H1 (cell line): ENCODE results near the gene DCP1B. TPM values are rescaled to one million over a fixed set of nuclear protein-coding genes. Genes with fewer than 3 reads are reported as not detected.

Experiments used
- CTCF ChIA-PET: fragments of 300-600 bp; sonication (Branson Sonifier 250); formaldehyde crosslinking; loops from one replicate; lab custom pipeline; 2021; ENCODE audit not compliant: partially characterized antibody; lab: Charles Lee
- POLR2A ChIA-PET: fragments of 300-600 bp; sonication (Branson Sonifier 250); formaldehyde crosslinking; loops from one replicate; lab custom pipeline; 2021; ENCODE audit warnings: inconsistent platforms; ENCODE audit not compliant: partially characterized antibody; lab: Charles Lee
- DNase-seq, 2 experiments: peaks; one replicate each; pipeline versions ENCODE4 v3.0.0 to v3.0.0-alpha.2; 2010 to 2022; ENCODE audit warnings: low spot score in 2 of 2, low read depth in 1 of 2, mixed read lengths in 1 of 2
- FAIRE-seq: peaks from 2 replicates; lab custom pipeline; 2011; peaks lifted over from hg19 to GRCh38; lab: Jason Lieb, UNC
- H2AFZ ChIP-seq: 2 replicates; pipeline ENCODE4 v1.8.1; 2012; ENCODE audit warnings: low read length, inconsistent platforms
- H2AK5ac ChIP-seq: 2 replicates; pipeline ENCODE4 v1.6.1; 2013; ENCODE audit warnings: low read depth, low read length
- H2BK120ac ChIP-seq: replicated peaks from 2 replicates; pipeline ENCODE3; 2013; ENCODE audit warnings: low read depth, low read length, inconsistent platforms
- H2BK12ac ChIP-seq: 2 replicates; pipeline ENCODE4 v1.6.1; 2013; ENCODE audit warnings: low read depth, low read length
- H2BK15ac ChIP-seq: 2 replicates; pipeline ENCODE4 v1.6.1; 2013; ENCODE audit warnings: low read length
- H2BK20ac ChIP-seq: 2 replicates; pipeline ENCODE4 v1.6.1; 2013; ENCODE audit warnings: low read length
- H2BK5ac ChIP-seq: 2 replicates; pipeline ENCODE4 v1.6.1; 2013; ENCODE audit warnings: low read depth, low read length
- H3K14ac ChIP-seq: 2 replicates; pipeline ENCODE4 v1.6.1; 2013; ENCODE audit warnings: inconsistent platforms; ENCODE audit not compliant: insufficient read length
- H3K18ac ChIP-seq: 2 replicates; pipeline ENCODE4 v1.6.1; 2013; ENCODE audit warnings: low read length; ENCODE audit errors: extremely low read depth
- H3K23ac ChIP-seq: 2 replicates; pipeline ENCODE4 v1.6.1; 2013; ENCODE audit warnings: inconsistent platforms; ENCODE audit not compliant: insufficient read length
- H3K23me2 ChIP-seq: 2 replicates; pipeline ENCODE4 v1.6.1; 2013; ENCODE audit warnings: low read depth, low read length
- H3K27ac ChIP-seq: 2 replicates; pipeline ENCODE4 v1.6.1; 2011; ENCODE audit warnings: low read depth, low read length, inconsistent platforms
- H3K27me3 ChIP-seq, 4 experiments: replicated peaks in 1 of 4; 1 replicate in 1 of 4; 2 replicates in 3 of 4; pipeline versions ENCODE4 v1.6.1 to v1.8.1; 2011 to 2013; ENCODE audit warnings: low read length in 3 of 4, mild to moderate bottlenecking in 3 of 4, inconsistent platforms in 2 of 4, mixed read lengths in 2 of 4, moderate library complexity in 1 of 4; ENCODE audit not compliant: control insufficient read depth in 3 of 4, insufficient read depth in 3 of 4; ENCODE audit errors: extremely low read depth in 1 of 4
- H3K36me3 ChIP-seq, 4 experiments: 2 replicates each; pipeline versions ENCODE4 v1.6.1 to v1.8.1; 2011 to 2013; ENCODE audit warnings: mild to moderate bottlenecking in 4 of 4, low read length in 3 of 4, moderate library complexity in 2 of 4, control low read depth in 1 of 4, inconsistent platforms in 1 of 4; ENCODE audit not compliant: insufficient read depth in 4 of 4, control insufficient read depth in 2 of 4
- H3K4ac ChIP-seq: replicated peaks from 2 replicates; pipeline ENCODE3; 2013; ENCODE audit warnings: low read length, low read depth, mixed read lengths, inconsistent platforms; ENCODE audit not compliant: insufficient read length
- H3K4me1 ChIP-seq, 4 experiments: replicated peaks in 1 of 4; 1 replicate in 1 of 4; 2 replicates in 3 of 4; pipeline versions ENCODE4 v1.6.1 to v1.8.1; 2011 to 2013; ENCODE audit warnings: low read length in 3 of 4, inconsistent platforms in 2 of 4, mixed read lengths in 1 of 4; ENCODE audit not compliant: insufficient read depth in 4 of 4, control insufficient read depth in 3 of 4
- H3K4me2 ChIP-seq, 2 experiments: 2 replicates each; pipeline versions ENCODE4 v1.6.1 to v1.8.1; 2011 to 2013; ENCODE audit warnings: low read depth in 2 of 2, low read length in 2 of 2, control low read depth in 1 of 2, inconsistent platforms in 1 of 2, mild to moderate bottlenecking in 1 of 2; ENCODE audit not compliant: insufficient read depth in 1 of 2
- H3K4me3 ChIP-seq, 4 experiments: fragments of 200-600, 300-600 bp in 1 of 4; sonication (generic), shearing (Covaris generic), sonication (Bioruptor Twin) in 1 of 4; 2 replicates each; pipeline versions ENCODE4 v1.5.1 to v1.8.1; 2011 to 2016; ENCODE audit warnings: low read length in 4 of 4, low read depth in 3 of 4, control low read depth in 2 of 4, inconsistent platforms in 2 of 4, mild to moderate bottlenecking in 2 of 4, mixed read lengths in 1 of 4, moderate library complexity in 1 of 4; ENCODE audit not compliant: insufficient read depth in 2 of 4; ENCODE audit errors: extremely low read depth in 1 of 4
- H3K56ac ChIP-seq: replicated peaks from 2 replicates; pipeline ENCODE3; 2013; ENCODE audit warnings: low read depth, mild to moderate bottlenecking, mixed read lengths, low read length, inconsistent platforms; ENCODE audit not compliant: insufficient read length
- H3K79me1 ChIP-seq: 2 replicates; pipeline ENCODE4 v1.6.1; 2013; ENCODE audit warnings: low read depth, low read length, control low read depth
- H3K79me2 ChIP-seq, 2 experiments: 2 replicates each; pipeline versions ENCODE4 v1.6.1 to v1.8.1; 2012 to 2013; ENCODE audit warnings: low read length in 2 of 2, mild to moderate bottlenecking in 2 of 2, inconsistent platforms in 1 of 2; ENCODE audit not compliant: insufficient read depth in 2 of 2, control insufficient read depth in 1 of 2
- H3K9ac ChIP-seq, 4 experiments: replicated peaks in 1 of 4; 1 replicate in 1 of 4; 2 replicates in 3 of 4; pipeline versions ENCODE4 v1.6.1 to v1.8.1; 2011 to 2013; ENCODE audit warnings: low read depth in 3 of 4, low read length in 3 of 4, control low read depth in 2 of 4, mild to moderate bottlenecking in 2 of 4, moderate library complexity in 2 of 4, inconsistent platforms in 1 of 4; ENCODE audit errors: extremely low read depth in 1 of 4
- H3K9me3 ChIP-seq, 2 experiments: 2 replicates each; pipeline versions ENCODE4 v1.6.1 to v1.8.1; 2012 to 2013; ENCODE audit warnings: mild to moderate bottlenecking in 2 of 2, moderate library complexity in 2 of 2, control low read depth in 1 of 2, inconsistent platforms in 1 of 2, low read depth in 1 of 2, low read length in 1 of 2, mixed read lengths in 1 of 2; ENCODE audit not compliant: insufficient read depth in 2 of 2
- H4K20me1 ChIP-seq, 2 experiments: replicated peaks in 1 of 2; 2 replicates each; pipeline versions ENCODE3 to v1.8.1; 2011 to 2013; ENCODE audit warnings: inconsistent platforms in 2 of 2, low read length in 2 of 2, mild to moderate bottlenecking in 1 of 2; ENCODE audit not compliant: insufficient read depth in 2 of 2, control insufficient read depth in 1 of 2
- H4K5ac ChIP-seq: 2 replicates; pipeline ENCODE4 v1.6.1; 2013; ENCODE audit warnings: low read length, low read depth, mixed read lengths, inconsistent platforms; ENCODE audit not compliant: insufficient read length
- H4K8ac ChIP-seq: 2 replicates; pipeline ENCODE4 v1.8.0; 2013; ENCODE audit warnings: mild to moderate bottlenecking, moderate library complexity, low read length, inconsistent platforms; ENCODE audit not compliant: insufficient read depth; ENCODE audit errors: extremely low read depth
- H4K91ac ChIP-seq: replicated peaks from 2 replicates; pipeline ENCODE3; 2013; ENCODE audit warnings: low read length, mixed read lengths, inconsistent platforms; ENCODE audit not compliant: insufficient read length
- HDAC2 ChIP-seq, 2 experiments: fragments of 300-600 bp in 1 of 2; sonication (generic) in 1 of 2; IDR thresholded peaks; 2 replicates each; pipeline ENCODE4 v1.6.1; 2011 to 2012; ENCODE audit warnings: low read depth in 2 of 2, low read length in 2 of 2, mild to moderate bottlenecking in 2 of 2, moderate library complexity in 2 of 2, borderline replicate concordance in 1 of 2, inconsistent platforms in 1 of 2
- WGBS, 2 experiments: shearing (Covaris generic) in 1 of 2; methylation state at CpG; one replicate each; pipeline versions ENCODE4 v1.1.6 to v1.1.7; 2013 to 2015; ENCODE audit warnings: low lambda C conversion rate in 2 of 2, mixed read lengths in 2 of 2, inconsistent platforms in 1 of 2, low coverage in 1 of 2, missing lambda C conversion rate in 1 of 2; ENCODE audit not compliant: insufficient replicate concordance in 2 of 2, insufficient coverage in 1 of 2, insufficient read length in 1 of 2; ENCODE audit errors: extremely low coverage in 1 of 2, missing lambda C conversion rate in 1 of 2; 5-methylcytosine and 5-hydroxymethylcytosine counted together
- polyA plus RNA-seq, 7 experiments: library from polyadenylated mRNA; depleted of rRNA in 3 of 7; stranded (reverse) in 5 of 7; unstranded in 2 of 7; fragments of >200 nt in 5 of 7; fragments of 200-250 nt in 2 of 7; gene quantifications; 1 replicate in 5 of 7; 2 replicates in 1 of 7; 4 replicates in 1 of 7; pipeline versions ENCODE4 v1.2.1 to v1.2.3, GENCODE V29; 2011 to 2013; ENCODE audit warnings: missing spikeins in 2 of 7, mixed read lengths in 2 of 7
- total RNA-seq: library from RNA; stranded (reverse); fragmentation: NEBNext Ultra II Directional; extraction: Animal tissue kit (Norgen Biotek cat#: 25700); gene quantifications from 2 replicates; pipeline ENCODE4 v1.2.1, GENCODE V29; 2021

The DCP1B gene
- total and polyA plus RNA-seq, 2 of the 8 experiments (the other 6 are each of a cell fraction or from before 2014, with no cell fraction given), result 14.8 to 29.0 TPM

DNA sequence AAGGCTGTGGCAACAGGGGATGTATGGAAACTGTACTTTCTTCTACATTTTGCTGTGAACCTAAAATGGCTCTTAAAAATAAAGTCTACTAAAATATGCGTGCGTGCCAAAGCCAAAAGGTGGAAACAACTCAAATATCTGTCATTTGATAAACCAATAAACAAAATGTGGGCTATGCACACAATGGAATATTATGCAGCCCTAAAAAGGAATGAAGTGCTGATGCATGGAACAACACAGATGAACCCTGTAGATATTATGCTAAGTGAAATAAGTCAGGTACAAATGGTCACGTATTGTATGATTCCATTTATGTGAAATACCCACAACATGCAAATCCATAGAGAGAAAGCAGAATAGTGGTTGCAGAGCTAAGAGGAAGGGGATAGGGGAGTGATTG lies 93.8 kb downstream of the DCP1B start:
- H3K23me2 ChIP-seq, result 0 out of 2 replicates have a peak, but pooled peaks cover 3% of the 10 kb centered on the region
- H4K5ac ChIP-seq, result no peak overlapping the region
- H3K4me1 ChIP-seq, result 0 out of 7 replicates have a peak, but pooled peaks cover 0 to 2% (median 0%) of the 10 kb centered on the region in 4 experiments
- no peak overlapping the region for H2BK5ac ChIP-seq
- WGBS, 2 experiments, result 94% methylated on average over 3 of the region's 3 CpGs; no CpG with 5 or more reads in 1 of the 2 experiments
- H2BK12ac ChIP-seq, result no peak overlapping the region
- H3K14ac ChIP-seq, result no peak overlapping the region
- H2BK15ac ChIP-seq, result no peak overlapping the region
- no peak overlapping the region for H2BK120ac ChIP-seq
- POLR2A ChIA-PET, result no interaction called here
- no peak overlapping the region for H3K56ac ChIP-seq
- no peak overlapping the region for H2AFZ ChIP-seq
- H3K23ac ChIP-seq, result no peak overlapping the region
- no peak for FAIRE-seq
- H3K4me3 ChIP-seq, result no peak overlapping the region
- no peak overlapping the region for H3K9ac ChIP-seq
- no peaks in the 10 kb centered on the region for H3K79me2 ChIP-seq
- CTCF ChIA-PET, result interaction anchor here (0.7 kb wide), 2 partner anchors 270 to 276 kb away, joined by 3 read pairs; no protein-coding TSS in a partner anchor
- no peak overlapping the region for H3K4ac ChIP-seq
- H4K8ac ChIP-seq, result no peak overlapping the region
- no peak overlapping the region for H3K18ac ChIP-seq
- no peak overlapping the region for H2AK5ac ChIP-seq
- no peak overlapping the region for H3K27ac ChIP-seq
- peaks cover 0 to 3% of the 10 kb centered on the region in 2 experiments; a peak in 1 of 4 replicates for H3K9me3 ChIP-seq
- H3K27me3 ChIP-seq, result no peaks in the 10 kb centered on the region
- H2BK20ac ChIP-seq, result no peak overlapping the region
- H4K20me1 ChIP-seq, result no peaks in the 10 kb centered on the region
- no peak for DNase-seq
- no peak for TF ChIP-seq HDAC2 (IDR thresholded peaks at IDR 0.05; ENCODE audit: borderline replicate concordance in 1 of 2, low read depth in 2 of 2, low read length in 2 of 2)
- H3K4me2 ChIP-seq, result no peak overlapping the region
- H4K91ac ChIP-seq, result no peak overlapping the region
- H3K79me1 ChIP-seq, result no peaks in the 10 kb centered on the region
- H3K36me3 ChIP-seq, result no peaks in the 10 kb centered on the region
